HepG2 (cell line): ENCODE measurements around the gene ANKZF1. TPM values are rescaled to one million over a fixed set of nuclear protein-coding genes. Genes with fewer than 3 reads are reported as not detected.
A peak's percentile ranks its signal among the peaks of the same experiment; 100 is the strongest.

Experiments
- AHR ChIP-seq: IDR thresholded peaks from 2 replicates; pipeline ENCODE4 v1.6.1; 2018; ENCODE audit warnings: missing genetic modification reagents, missing compliant biosample characterization
- IKZF4 ChIP-seq: sonication (generic); formaldehyde crosslinking; IDR thresholded peaks from 2 replicates; pipeline ENCODE4 v1.5.1; 2020; ENCODE audit warnings: borderline replicate concordance, mild to moderate bottlenecking, low read depth, missing genetic modification reagents; ENCODE audit errors: not compliant biosample characterization
- MXI1 ChIP-seq: IDR thresholded peaks from 3 replicates; pipeline ENCODE4 v1.6.1; 2012; ENCODE audit warnings: low read depth, low read length, inconsistent platforms, borderline replicate concordance
- RFXAP ChIP-seq: sonication (generic); formaldehyde crosslinking; IDR thresholded peaks from 2 replicates; pipeline ENCODE4 v1.4.0; 2020; ENCODE audit warnings: missing genetic modification reagents, borderline replicate concordance
- SMAD3 ChIP-seq: sonication (generic); formaldehyde crosslinking; IDR thresholded peaks from 2 replicates; pipeline ENCODE4 v1.4.0; 2020; ENCODE audit warnings: missing genetic modification reagents
- ZBTB20 ChIP-seq: sonication (generic); formaldehyde crosslinking; IDR thresholded peaks from 2 replicates; pipeline ENCODE4 v1.8.1; 2023; ENCODE audit warnings: missing genetic modification reagents, low read depth, mild to moderate bottlenecking, borderline replicate concordance
- ZFAT ChIP-seq: sonication (generic); formaldehyde crosslinking; conservative IDR thresholded peaks from 2 replicates; pipeline ENCODE4 v1.8.1; 2023; ENCODE audit warnings: missing genetic modification reagents, inconsistent platforms
- ZNF260 ChIP-seq: sonication (generic); formaldehyde crosslinking; IDR thresholded peaks from 2 replicates; pipeline ENCODE4 v1.4.0; 2020; ENCODE audit warnings: missing genetic modification reagents, low read depth, mild to moderate bottlenecking, borderline replicate concordance
- polyA plus RNA-seq, 8 experiments: library from polyadenylated mRNA; depleted of rRNA in 3 of 8; stranded (reverse) in 7 of 8; unstranded in 1 of 8; fragments of >200 nt; fragmentation: Illumina TruSeq in 4 of 8; extraction: Trizol in 4 of 8; gene quantifications; 2 replicates each; pipeline versions ENCODE4 v1.2.1 to v1.2.3, GENCODE V29; 2011 to 2016; ENCODE audit warnings: low read depth in 4 of 8, missing spikeins in 1 of 8, mixed read lengths in 1 of 8; ENCODE audit not compliant: insufficient read depth in 1 of 8
- total RNA-seq, 5 experiments: library from RNA; depleted of rRNA; stranded (reverse); fragments of >200 nt; fragmentation: Illumina TruSeq; extraction: Trizol; gene quantifications; 2 replicates each; pipeline ENCODE4 v1.2.3, GENCODE V29; 2016; ENCODE audit warnings: low read depth in 1 of 5
- TF ChIP-seq, protein P1 (sequence below): sonication (generic); formaldehyde crosslinking; IDR thresholded peaks from 2 replicates; pipeline ENCODE4 v1.4.0; 2020; ENCODE audit warnings: missing genetic modification reagents, mild to moderate bottlenecking, borderline replicate concordance
- TF ChIP-seq, protein P2 (sequence below): IDR thresholded peaks from 2 replicates; pipeline ENCODE4 v1.6.1; 2016
- TF ChIP-seq, protein P3 (sequence below): sonication (generic); formaldehyde crosslinking; conservative IDR thresholded peaks from 2 replicates; pipeline ENCODE4 v1.4.0; 2020; ENCODE audit warnings: missing genetic modification reagents
- TF ChIP-seq, protein P4 (sequence below): sonication (generic); formaldehyde crosslinking; IDR thresholded peaks from 2 replicates; pipeline ENCODE4 v1.4.0; 2020; ENCODE audit warnings: missing genetic modification reagents, borderline replicate concordance
- TF ChIP-seq, protein P5 (sequence below): IDR thresholded peaks from 2 replicates; pipeline ENCODE4 v1.6.1; 2016; ENCODE audit warnings: missing compliant biosample characterization, missing genetic modification reagents, borderline replicate concordance

ANKZF1 gene
- total and polyA plus RNA-seq, 2 of the 13 experiments (the other 11 are each of a cell fraction or from before 2014, with no cell fraction given): 25.3 to 128 TPM

DNA sequence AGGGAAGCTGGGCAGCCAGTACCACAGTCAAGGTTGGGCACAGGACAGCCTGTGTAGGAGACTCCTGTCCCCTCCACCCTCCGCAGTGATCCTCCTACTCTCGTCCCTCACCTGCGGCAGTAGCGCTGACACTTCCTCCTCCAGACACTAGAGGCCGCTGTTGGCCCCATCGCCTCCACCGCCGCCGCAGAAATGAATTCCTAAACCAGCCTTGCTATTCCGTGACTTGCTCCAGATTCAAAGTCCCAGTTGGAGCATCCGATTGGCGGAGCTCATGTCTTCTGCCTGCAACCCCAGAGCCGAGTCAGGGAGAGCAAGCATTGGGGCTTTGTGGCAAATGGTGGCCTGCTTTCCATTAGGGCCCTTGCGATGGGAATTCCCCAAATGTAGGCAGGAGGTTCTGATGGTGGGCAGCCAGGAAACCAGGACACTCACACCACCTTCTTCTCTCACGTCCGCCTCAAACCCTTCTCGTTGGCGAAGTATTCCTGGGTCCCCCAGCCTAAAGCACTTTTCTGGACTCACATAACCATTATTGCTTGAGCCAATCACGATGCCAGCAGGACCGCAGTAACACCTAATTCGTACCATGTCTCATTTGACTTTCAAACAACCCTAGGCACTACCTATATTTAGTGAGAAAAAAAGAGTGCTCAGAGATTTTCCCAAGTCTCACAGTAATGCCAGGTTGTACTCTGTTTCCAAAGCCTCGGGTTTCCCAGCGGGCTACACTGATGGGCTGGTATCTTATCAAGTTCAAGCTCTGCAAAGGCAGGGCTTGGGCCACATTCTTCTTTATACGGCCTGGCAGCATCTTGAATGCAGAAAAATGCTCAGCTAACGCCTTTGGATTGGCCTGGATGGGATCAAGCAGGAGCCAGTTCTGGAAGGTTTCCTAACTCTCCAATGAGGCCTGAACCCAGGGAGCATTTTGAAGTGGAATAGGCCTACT is 48.4 kb downstream of the ANKZF1 start (continued):
- TF ChIP-seq, protein P1, sequence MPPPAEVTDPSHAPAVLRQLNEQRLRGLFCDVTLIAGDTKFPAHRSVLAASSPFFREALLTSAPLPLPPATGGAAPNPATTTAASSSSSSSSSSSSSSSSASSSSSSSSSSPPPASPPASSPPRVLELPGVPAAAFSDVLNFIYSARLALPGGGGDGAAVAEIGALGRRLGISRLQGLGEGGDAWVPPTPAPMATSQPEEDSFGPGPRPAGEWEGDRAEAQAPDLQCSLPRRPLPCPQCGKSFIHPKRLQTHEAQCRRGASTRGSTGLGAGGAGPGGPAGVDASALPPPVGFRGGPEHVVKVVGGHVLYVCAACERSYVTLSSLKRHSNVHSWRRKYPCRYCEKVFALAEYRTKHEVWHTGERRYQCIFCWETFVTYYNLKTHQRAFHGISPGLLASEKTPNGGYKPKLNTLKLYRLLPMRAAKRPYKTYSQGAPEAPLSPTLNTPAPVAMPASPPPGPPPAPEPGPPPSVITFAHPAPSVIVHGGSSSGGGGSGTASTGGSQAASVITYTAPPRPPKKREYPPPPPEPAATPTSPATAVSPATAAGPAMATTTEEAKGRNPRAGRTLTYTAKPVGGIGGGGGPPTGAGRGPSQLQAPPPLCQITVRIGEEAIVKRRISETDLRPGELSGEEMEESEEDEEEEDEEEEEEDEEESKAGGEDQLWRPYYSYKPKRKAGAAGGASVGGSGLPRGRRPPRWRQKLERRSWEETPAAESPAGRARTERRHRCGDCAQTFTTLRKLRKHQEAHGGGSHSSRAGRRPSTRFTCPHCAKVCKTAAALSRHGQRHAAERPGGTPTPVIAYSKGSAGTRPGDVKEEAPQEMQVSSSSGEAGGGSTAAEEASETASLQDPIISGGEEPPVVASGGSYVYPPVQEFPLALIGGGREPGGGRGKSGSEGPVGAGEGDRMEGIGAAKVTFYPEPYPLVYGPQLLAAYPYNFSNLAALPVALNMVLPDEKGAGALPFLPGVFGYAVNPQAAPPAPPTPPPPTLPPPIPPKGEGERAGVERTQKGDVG: no peak
- TF ChIP-seq, protein P2, sequence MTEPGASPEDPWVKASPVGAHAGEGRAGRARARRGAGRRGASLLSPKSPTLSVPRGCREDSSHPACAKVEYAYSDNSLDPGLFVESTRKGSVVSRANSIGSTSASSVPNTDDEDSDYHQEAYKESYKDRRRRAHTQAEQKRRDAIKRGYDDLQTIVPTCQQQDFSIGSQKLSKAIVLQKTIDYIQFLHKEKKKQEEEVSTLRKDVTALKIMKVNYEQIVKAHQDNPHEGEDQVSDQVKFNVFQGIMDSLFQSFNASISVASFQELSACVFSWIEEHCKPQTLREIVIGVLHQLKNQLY: 0 out of 2 replicates have a peak, but pooled peaks have one; percentile 27
- TF ChIP-seq, protein P3, sequence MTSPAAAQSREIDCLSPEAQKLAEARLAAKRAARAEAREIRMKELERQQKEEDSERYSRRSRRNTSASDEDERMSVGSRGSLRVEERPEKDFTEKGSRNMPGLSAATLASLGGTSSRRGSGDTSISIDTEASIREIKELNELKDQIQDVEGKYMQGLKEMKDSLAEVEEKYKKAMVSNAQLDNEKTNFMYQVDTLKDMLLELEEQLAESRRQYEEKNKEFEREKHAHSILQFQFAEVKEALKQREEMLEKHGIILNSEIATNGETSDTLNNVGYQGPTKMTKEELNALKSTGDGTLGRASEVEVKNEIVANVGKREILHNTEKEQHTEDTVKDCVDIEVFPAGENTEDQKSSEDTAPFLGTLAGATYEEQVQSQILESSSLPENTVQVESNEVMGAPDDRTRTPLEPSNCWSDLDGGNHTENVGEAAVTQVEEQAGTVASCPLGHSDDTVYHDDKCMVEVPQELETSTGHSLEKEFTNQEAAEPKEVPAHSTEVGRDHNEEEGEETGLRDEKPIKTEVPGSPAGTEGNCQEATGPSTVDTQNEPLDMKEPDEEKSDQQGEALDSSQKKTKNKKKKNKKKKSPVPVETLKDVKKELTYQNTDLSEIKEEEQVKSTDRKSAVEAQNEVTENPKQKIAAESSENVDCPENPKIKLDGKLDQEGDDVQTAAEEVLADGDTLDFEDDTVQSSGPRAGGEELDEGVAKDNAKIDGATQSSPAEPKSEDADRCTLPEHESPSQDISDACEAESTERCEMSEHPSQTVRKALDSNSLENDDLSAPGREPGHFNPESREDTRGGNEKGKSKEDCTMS: no peak
- TF ChIP-seq AHR (CRISPR knock-in tag): 0 out of 2 replicates have a peak, but pooled peaks have one; percentile 50
- TF ChIP-seq ZBTB20: no peak
- TF ChIP-seq ZNF260: no peak
- TF ChIP-seq, protein P4, sequence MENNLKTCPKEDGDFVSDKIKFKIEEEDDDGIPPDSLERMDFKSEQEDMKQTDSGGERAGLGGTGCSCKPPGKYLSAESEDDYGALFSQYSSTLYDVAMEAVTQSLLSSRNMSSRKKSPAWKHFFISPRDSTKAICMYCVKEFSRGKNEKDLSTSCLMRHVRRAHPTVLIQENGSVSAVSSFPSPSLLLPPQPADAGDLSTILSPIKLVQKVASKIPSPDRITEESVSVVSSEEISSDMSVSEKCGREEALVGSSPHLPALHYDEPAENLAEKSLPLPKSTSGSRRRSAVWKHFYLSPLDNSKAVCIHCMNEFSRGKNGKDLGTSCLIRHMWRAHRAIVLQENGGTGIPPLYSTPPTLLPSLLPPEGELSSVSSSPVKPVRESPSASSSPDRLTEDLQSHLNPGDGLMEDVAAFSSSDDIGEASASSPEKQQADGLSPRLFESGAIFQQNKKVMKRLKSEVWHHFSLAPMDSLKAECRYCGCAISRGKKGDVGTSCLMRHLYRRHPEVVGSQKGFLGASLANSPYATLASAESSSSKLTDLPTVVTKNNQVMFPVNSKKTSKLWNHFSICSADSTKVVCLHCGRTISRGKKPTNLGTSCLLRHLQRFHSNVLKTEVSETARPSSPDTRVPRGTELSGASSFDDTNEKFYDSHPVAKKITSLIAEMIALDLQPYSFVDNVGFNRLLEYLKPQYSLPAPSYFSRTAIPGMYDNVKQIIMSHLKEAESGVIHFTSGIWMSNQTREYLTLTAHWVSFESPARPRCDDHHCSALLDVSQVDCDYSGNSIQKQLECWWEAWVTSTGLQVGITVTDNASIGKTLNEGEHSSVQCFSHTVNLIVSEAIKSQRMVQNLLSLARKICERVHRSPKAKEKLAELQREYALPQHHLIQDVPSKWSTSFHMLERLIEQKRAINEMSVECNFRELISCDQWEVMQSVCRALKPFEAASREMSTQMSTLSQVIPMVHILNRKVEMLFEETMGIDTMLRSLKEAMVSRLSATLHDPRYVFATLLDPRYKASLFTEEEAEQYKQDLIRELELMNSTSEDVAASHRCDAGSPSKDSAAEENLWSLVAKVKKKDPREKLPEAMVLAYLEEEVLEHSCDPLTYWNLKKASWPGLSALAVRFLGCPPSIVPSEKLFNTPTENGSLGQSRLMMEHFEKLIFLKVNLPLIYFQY (CRISPR knock-in tag): no peak
- peak; percentile 49; the same call in 1 of the 2 replicates for TF ChIP-seq SMAD3 (CRISPR knock-in tag)
- TF ChIP-seq RFXAP (CRISPR knock-in tag): no peak
- peak; percentile 51; the same call in 1 of the 3 replicates for TF ChIP-seq MXI1
- TF ChIP-seq ZFAT (CRISPR knock-in tag): no peak
- TF ChIP-seq IKZF4 (CRISPR knock-in tag): no peak
- TF ChIP-seq, protein P5, sequence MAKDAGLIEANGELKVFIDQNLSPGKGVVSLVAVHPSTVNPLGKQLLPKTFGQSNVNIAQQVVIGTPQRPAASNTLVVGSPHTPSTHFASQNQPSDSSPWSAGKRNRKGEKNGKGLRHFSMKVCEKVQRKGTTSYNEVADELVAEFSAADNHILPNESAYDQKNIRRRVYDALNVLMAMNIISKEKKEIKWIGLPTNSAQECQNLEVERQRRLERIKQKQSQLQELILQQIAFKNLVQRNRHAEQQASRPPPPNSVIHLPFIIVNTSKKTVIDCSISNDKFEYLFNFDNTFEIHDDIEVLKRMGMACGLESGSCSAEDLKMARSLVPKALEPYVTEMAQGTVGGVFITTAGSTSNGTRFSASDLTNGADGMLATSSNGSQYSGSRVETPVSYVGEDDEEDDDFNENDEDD (CRISPR knock-in tag): no peak
